GM18909 (cell line): ENCODE data around the gene MLLT3.

Source experiments
- ATAC-seq: cut with Tn5 transposase; IDR thresholded peaks from one replicate; pipeline ENCODE4 v1.9.1; 2021; ENCODE audit warnings: mild to moderate bottlenecking; ENCODE audit not compliant: unreplicated experiment, poor library complexity

MLLT3 gene

DNA sequence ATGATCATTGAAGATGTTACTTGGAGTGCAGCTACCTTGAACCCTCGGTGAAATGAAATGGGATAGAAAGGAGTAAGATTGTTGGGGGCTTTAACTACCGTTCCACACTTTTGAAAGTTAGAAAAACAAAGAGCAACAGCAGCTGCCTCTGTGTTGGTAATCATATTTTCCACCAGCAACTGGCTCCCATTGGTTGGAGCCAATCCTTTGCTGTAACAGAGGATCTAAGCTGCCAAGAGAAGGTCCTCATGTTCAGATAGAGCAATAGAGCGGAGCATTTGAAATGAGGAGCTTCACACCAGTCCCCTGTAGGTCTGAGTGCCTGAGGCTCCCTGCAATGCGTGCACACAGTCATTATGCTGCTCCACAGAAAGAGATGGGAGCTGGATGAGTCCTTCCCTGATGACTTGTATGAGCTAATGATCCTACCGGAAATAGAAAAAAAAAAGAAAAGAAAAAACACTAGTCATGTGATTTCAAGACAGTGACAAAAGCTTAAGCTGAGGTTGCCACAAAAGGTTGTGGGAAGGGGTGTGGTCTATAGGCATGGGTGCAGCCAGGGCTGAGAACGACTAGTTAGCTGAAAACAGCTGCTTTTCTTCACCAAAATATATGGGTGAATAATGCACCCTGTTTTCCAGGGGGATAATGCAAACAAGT lies 300.7 kb downstream of the MLLT3 start:
- no peak for ATAC-seq

DNA sequence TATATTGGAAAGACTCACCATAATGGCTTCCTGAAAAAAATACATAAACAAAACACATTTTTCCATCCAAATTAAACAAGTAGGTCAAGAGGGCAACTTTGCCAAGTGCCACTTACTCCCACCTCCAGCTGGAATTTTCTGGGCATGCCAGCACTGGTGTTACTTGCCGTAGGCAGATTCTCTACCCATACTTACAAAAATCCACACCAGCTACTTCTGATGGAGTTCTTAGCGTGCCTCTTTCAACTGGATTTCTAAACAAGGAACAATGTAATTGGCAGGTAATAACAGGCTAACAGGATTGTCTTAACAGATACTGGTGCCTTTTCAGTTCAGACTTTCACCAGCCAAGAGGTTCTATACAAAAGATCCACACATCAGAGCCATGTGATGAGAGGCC lies 301.4 kb downstream of the MLLT3 start:
- no peak for ATAC-seq

DNA sequence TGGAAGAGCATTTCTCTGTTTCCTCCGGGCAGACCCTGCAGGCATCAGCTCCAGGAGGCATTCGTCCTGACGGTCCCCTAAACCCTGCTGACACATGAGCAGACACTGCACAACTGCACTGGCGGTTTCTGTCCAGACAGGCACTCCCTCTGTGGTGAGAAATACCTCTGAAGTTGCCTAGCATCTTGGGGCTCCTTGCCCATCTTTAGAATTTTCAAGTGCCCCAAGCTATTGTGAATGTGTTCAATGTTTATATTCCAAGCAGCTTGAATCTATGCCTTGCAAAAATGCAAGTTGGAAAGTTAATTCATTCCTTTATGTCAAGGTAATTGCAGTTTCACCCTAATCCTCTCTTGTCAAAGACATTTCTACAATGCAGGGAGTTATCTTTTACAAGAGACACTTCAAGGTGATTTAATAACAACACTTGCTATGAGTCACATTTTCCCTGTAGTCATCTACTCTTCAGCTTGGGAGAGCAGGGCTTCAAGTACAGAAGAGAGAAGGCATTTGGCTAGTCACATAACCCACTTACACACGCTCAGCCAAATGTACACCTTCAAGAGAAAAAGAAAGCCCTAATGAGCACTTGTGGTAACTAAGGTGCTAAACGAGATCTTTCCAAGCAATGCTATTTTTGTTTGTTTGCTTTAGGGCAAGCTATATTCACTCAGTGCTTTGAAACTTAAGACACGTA lies 302.5 kb downstream of the MLLT3 start:
- no peak for ATAC-seq

DNA sequence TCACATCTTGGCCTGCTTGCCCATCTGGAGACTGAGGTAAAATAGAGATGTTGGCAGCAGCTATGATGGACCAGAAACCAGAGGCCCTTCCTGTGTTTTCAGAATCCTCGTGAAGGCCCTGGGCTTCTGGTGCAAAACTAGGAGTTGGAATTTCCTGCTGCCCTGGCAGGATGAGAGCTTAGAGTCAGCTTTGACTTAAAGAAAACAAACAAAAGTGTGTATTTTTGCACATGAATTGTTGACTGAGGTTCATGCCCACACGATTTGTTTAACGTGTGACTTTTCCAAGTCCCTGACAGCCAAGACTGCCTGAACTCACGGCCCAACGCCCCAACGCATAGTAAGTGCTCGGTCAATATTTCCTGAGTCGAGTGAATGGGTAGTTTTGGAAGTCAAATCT lies 303.1 kb downstream of the MLLT3 start:
- ATAC-seq = no peak

DNA sequence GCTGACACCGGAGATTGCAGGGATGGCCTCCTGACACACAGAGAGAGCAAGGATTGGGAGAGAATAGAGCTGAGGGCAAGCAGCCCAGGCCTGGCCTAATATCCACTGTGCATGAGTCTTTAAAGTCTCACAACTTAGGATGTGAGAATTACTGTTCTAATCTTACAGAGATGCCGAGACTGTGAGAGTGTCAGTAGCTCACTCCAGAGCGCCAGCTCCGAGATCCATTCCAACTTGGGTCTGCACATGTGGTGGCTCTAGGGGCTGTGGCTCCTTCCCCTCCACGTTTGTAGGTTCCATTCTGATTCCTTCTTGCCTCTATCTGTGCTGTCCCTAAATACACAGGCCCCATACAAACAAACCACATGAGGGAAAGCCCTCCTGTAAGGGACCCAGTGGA lies 304.6 kb downstream of the MLLT3 start:
- no peak for ATAC-seq

DNA sequence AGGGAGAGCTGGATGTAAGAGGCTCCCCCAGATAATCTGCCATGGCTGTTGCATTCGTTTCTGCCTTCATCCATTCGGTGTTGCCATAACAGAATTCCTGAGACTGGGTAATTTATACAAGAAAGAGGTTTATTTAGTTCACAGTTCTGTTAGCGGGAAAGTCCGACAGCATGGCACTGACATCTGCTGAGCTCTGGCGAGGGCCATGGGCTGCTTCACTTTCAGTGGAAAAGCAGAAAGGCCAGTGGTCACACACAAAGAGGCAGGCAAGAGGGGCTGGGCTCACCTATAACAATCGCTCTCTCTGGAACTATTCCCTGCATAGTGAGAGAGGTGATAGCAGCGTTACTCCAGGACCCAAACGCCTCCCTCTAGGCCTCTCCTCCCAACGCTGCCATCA lies 305.9 kb downstream of the MLLT3 start:
- no peak for ATAC-seq

DNA sequence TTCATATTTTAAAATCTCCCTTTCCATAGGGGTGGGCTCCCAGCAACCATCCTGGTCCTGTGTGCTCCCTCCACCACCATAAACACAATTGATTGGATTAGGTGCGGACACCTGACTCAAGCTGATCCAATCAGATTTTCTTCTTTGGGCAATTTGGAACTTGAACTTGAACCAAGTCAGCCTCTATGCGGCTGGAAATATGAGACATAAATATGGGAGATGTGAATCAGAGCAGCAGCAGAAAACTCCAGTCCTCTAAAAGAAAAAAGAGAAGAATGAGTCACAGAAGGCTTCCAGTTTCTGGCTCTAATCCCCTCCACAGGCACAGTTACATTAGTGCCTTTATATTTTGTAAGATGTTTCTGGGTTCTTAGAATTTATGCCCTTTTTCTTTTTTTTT lies 306.6 kb downstream of the MLLT3 start:
- ATAC-seq = no peak

DNA sequence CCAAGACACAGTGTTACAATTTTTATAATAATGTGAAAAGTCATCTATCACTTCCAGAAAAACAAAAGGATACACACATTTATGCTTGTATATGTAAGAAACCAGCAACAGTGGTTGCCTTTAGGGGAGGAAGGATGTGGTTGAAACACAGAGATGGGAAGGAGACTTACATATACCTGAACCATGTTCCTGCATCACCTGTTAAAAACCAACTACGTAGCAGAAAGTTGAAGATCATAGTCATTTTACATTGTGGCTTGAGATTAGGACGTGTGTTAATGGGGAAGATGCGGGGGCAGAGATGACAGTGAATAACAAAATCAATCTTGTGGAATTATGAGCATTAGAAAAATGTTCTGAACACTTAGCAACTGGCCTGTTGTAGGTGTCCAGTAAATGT lies 307.3 kb downstream of the MLLT3 start:
- no peak for ATAC-seq

DNA sequence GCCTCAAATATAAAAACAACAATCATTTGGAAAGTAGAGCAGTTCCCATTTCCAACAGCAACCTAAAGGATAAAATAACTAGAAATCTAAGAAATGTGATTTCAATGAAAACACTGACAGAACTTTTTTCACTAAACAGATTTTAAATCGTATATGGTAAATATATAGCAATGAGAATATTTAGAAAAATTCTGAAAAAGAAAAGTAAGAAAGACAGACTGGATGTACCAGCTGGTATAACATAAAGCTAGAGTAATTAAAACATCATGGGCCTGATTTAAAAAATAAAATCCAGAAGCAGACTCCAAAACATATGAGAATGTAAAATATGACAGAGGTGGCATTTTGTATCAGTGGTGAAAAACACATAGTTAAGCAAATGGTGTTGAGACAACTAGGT lies 308.9 kb downstream of the MLLT3 start:
- no peak for ATAC-seq

DNA sequence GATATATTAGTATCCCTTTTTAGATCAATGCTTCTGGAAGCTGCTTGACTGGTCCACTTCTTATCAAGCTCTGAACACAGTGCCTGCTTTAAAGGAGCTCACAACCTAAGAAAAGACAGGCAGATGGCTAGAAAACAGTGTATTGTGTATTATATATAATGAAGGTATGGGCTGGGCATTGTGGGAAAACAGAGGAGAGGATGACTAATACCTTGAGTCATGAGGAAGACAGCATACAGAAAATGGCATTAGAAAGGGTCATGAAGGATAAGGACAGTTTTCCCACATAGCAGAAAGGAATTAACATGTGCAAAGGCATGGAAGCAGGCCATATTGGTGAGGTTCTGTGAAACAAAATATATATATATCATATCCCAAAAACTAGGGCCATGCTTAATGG lies 309.6 kb downstream of the MLLT3 start:
- no peak for ATAC-seq

DNA sequence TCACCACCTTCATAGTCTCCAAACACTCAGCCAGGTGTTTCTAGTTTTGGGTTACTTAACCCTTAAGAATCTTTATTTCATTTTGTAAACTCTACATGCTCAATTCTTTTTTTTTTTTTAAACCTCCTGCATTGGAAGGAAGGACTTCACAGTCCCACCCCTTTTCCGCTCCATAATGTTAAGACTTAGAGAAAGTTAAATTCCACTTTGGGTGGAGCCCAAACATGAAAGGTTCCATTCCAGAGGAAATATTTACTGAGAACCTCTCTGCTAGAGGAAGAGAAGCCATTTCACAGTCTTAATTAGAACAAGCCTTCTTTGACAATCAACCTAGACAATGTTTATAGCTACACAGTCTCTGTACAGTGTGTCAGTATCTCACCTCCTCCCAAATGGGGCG lies 312.3 kb downstream of the MLLT3 start:
- ATAC-seq = no peak

DNA sequence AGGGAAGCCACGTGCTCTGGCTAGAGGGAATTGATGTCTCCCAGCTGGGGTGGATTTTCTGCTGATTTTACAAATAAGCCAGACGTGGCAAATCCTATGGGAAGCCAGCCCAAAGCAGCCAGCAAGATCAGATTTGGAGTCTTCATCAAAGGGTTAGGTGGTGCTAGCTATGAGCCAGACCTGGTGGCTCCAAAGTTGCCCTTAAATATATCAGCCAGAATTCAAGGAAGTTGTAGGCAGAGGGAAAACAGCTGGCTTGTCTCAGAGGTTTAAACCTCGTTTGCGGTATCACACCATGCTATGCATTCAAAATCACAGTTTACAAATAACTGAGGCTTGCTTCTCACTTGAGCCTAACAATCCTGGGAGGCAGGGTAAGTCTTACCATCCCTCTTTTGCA lies 313.2 kb downstream of the MLLT3 start:
- ATAC-seq = no peak

DNA sequence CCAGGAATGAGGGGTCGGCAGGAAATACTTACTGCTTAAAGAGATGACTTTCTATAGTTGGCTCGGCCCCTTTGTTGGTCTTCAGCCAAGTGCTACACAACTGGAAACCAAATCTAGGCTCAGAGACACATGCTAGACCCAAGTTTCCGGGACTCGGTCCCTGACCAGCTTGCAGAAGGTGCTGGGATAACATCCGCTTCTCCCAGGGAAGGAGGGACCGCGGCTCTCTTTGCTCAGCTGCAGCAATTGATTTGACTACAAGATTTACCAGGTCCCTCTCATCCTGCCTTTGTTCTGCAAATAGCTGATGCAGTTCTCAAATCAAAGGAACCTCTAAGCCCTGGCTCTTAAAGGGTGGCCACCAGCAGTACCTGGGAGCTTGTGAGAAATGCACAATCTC lies 314.7 kb downstream of the MLLT3 start:
- ATAC-seq = no peak

DNA sequence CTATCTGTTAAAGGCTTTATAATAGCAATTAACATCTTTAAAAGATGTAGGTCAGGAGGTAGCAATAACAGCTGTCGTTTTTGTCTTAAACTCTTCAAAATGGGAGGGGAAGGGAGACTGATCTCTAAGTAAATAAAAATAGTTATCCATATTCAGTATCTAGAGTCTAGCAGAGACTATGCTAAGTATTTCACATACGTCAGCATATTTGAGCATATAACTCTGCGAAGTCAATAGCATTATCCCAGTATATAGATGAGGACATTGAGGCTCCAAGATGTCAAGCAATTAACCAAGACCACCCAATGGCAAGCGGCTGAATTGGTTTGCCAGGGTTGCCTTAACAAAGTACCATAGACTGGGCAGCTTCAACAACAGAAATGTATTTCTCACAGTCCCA lies 316.8 kb downstream of the MLLT3 start:
- no peak for ATAC-seq

DNA sequence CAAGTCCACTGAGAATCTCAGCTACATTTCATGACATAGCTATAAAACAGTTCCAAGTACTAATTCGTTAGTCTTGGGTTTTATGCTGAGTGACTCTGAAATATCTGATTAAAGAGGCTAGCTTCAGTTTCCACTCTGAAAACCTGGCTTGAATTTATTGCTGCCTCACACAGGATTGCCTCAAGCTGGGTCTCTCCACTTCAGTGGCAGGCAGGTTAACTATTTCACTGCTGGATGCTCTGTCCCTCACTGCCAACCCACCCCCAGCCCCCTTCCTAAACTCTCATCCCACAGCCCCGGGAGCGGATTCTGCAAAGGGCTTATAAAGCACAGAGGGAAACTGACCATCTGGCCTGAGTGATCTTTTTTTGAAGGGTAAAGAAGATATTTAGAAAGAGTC lies 318.3 kb downstream of the MLLT3 start:
- no peak for ATAC-seq

DNA sequence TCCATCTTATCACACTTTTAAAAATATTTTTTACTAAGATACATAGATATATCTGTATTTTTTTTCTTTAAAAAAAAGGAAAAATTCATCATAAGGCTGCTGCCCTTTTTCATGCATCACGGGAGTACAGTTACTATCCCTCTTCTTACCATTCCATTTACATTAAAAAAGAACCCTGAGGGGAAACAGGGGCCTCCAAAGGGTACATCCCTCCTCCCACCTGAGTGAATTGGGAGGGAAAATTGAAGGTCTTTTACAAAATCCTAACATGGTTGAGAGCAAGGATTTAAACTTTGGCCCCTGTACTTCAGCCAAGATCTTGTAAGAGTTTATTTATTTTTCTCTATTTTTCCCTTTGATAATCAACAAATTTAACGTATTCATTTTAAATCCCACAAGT lies 319.2 kb downstream of the MLLT3 start:
- no peak for ATAC-seq

DNA sequence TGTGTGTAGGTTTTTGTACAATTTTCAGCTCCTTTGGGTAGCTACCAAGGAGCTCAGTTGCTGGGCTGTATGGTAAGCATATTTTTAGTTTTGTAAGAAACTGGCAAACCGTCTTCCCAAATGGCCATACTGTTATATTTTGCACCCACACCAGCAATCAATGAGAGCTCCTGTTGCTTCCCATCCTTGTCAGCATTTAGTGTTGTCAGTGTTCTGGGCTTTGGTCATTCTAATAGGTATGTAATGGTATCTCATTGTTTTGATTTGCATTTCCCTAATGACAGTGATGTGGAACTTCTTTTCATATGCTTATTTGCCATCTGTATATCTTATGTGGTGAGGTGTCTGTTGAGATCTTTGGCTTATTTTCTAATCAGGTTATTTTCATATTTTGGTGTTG lies 320.1 kb downstream of the MLLT3 start:
- no peak for ATAC-seq

DNA sequence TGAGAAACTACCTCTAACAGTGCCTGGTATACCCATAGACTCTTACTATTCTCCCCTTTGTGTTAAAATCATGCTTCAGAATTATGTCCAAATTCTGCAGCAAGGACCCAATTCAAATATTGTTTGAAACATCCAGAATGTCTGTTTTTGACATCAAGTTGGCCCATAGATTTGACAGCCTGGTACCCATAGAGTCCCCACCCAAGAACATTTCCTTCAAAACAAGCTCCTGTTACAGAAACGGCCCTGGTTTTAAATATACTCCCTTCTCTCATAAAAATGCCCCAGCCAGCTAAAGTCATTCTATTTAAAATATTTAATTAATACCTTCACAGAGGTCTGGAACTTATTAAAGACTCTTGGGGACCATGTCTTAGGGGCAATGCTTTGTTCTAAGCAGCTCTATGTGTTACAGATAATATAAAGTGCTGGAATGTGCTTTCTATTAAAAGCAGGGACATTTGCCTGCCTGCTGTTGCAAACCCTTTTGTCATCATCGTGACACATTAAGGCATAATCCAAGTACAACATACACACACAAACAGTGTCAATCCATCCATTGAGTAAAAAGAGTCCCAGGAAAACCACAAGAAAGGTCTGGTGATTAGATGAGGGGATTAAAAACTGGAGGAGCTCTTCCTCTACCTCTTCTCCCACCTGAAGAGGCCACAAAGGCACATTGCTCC lies 321.7 kb downstream of the MLLT3 start:
- ATAC-seq = no peak

DNA sequence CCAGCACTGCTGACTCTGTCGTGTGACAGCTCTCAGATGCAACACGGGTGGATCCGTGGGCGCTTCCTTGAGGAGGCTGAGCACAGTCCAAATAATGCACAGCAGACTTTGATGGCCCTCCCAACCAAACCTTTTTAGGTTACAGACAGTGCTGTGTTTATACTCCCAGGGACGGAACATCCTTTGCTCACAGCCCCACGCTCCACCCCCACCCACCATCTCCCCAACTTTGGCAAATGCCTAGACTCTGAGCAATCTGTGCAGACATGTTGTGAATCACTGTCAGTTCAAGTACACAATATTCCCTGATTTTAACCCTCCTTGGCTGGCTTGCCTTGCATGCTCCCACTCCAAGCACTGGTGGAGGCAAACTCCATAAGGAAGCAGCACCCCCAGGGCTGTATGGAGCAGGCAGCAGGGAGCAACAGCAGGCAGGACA lies 324.6 kb downstream of the MLLT3 start:
- no peak for ATAC-seq

DNA sequence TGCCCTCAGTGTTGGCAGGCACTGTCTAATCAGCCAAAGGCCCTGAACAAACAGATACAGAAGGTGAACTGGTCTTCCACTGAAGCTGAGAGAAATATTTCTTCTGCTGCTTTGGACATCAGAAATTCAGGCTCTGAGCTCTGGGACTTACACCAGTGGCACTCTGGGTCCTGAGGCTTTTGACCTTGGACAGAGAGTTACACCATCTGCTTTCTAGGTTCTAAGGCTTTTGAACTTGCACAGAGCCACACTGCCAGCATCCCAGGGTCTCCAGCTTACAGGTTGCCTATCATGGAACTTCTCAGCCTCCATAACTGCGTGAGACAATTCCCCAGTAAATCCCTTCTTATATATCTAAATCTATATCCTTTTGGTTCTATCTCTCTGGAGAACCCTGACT lies 326.7 kb downstream of the MLLT3 start:
- ATAC-seq = no peak

DNA sequence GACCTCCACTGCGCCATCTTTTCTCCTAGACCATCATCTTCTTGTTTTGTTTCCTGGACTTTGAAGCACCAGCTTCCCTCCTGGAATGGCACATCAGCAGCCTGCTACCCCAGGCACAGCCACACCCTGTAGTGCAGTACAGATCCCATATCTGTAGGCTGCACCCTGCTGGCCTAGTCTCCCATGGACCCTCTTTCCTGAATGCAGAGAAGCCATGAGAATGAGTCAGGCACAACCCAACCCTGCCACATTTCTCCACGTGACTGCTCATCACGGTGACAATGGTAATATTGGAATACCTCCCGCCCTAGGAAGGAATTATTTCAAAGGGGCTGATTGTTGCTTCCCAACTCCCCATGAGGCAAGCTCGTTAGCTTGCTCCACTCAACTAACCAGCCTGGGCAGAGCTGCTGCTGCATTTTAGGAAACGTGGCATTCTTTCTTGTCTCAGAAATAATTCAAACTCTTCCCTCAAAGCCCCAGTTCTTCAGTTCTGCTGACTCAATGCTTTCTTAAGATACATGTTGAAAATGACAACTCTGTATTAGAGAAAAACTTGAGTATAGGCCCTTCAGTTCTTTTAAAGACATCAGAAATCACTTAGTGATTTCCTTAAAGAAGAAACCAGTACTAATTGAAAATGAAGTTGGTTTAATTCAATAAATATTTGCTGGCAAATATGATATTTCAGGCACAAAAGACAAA lies 328.1 kb downstream of the MLLT3 start:
- no peak for ATAC-seq
